ENCODE results near the gene DPP9.

- TF ChIP-seq CTCF (IDR thresholded peaks at IDR 0.05; ENCODE audit: insufficient read depth, low read length) (no peak), REST (IDR thresholded peaks at IDR 0.05; ENCODE audit: insufficient replicate concordance, low read depth) (no peak), GABPA (IDR thresholded peaks at IDR 0.05; ENCODE audit: low read depth) (no peak)
These were observed 81.0 kb downstream of the DPP9 start for GRCh38 chr19:4642625-4643024.

All from HL-60 (cell line).